ENCODE data around the gene OTOGL.

The OTOGL gene

GRCh38 chr12:80213871-80214270 is 114.5 kb downstream of the OTOGL start:
- H3K4me3 ChIP-seq (ENCODE audit: low read depth, low read length): no peak overlapping the region
- no peak overlapping the region for H3K27ac ChIP-seq (ENCODE audit: extremely low read depth, low read depth, low read length)
- POLR2A ChIA-PET: no interaction called here
- H3K36me3 ChIP-seq (ENCODE audit: control insufficient read depth in 2 of 2, insufficient read depth in 1 of 2, low read length in 2 of 2): no peaks in the 10 kb centered on the region
- CTCF ChIA-PET: interaction anchor here (0.6 kb wide), 1 partner anchor 11 kb away, joined by 5 read pairs; no protein-coding TSS in a partner anchor
- 0 out of 2 replicates have a peak, but pooled peaks cover 2% of the 10 kb centered on the region for H3K4me1 ChIP-seq (ENCODE audit: control insufficient read depth, insufficient read depth, low read length)
- no peaks in the 10 kb centered on the region for H3K9me3 ChIP-seq (ENCODE audit: control insufficient read depth, insufficient read depth, low read depth, low read length)
- TF ChIP-seq ZNF26 (tag by site-specific recombination; IDR thresholded peaks at IDR 0.05) (no peak), SCRT2 (tag by site-specific recombination; IDR thresholded peaks at IDR 0.05) (no peak), ZNF433 (tag by site-specific recombination; IDR thresholded peaks at IDR 0.05; ENCODE audit: low read depth) (no peak), ZNF510 (tag by site-specific recombination; IDR thresholded peaks at IDR 0.05; ENCODE audit: insufficient replicate concordance) (no peak), YY1 (tag by site-specific recombination; IDR thresholded peaks at IDR 0.05) (no peak), SP7 (tag by site-specific recombination; IDR thresholded peaks at IDR 0.05) (no peak), ZNF571 (tag by site-specific recombination; IDR thresholded peaks at IDR 0.05) (no peak), ZNF138 (tag by site-specific recombination; IDR thresholded peaks at IDR 0.05; ENCODE audit: borderline replicate concordance) (no peak), HOXA7 (CRISPR knock-in tag; IDR thresholded peaks at IDR 0.05; ENCODE audit: borderline replicate concordance) (no peak), ZNF341 (tag by site-specific recombination; IDR thresholded peaks at IDR 0.05; ENCODE audit: low read depth) (no peak), ZBTB8A (tag by site-specific recombination; IDR thresholded peaks at IDR 0.05) (no peak), PRDM1 (tag by site-specific recombination; IDR thresholded peaks at IDR 0.05) (no peak), ZNF701 (tag by site-specific recombination; IDR thresholded peaks at IDR 0.05) (no peak), GLIS1 (tag by site-specific recombination; IDR thresholded peaks at IDR 0.05) (no peak), KLF1 (tag by site-specific recombination; IDR thresholded peaks at IDR 0.05) (no peak), ZNF837 (tag by site-specific recombination; IDR thresholded peaks at IDR 0.05) (no peak), ZNF398 (tag by site-specific recombination; IDR thresholded peaks at IDR 0.05) (no peak), OVOL3 (tag by site-specific recombination; IDR thresholded peaks at IDR 0.05) (no peak)

- TF ChIP-seq ZNF391 (tag by site-specific recombination; IDR thresholded peaks at IDR 0.05; ENCODE audit: borderline replicate concordance, low read depth) (no peak), ZSCAN16 (tag by site-specific recombination; IDR thresholded peaks at IDR 0.05) (no peak), ZNF660 (tag by site-specific recombination; IDR thresholded peaks at IDR 0.05) (no peak), ZNF214 (tag by site-specific recombination; IDR thresholded peaks at IDR 0.05; ENCODE audit: borderline replicate concordance) (no peak), ZBTB1 (tag by site-specific recombination; IDR thresholded peaks at IDR 0.05) (no peak), ZNF843 (tag by site-specific recombination; IDR thresholded peaks at IDR 0.05) (no peak), ZNF548 (tag by site-specific recombination; IDR thresholded peaks at IDR 0.05) (no peak), ZNF654 (tag by site-specific recombination; IDR thresholded peaks at IDR 0.05; ENCODE audit: low read depth) (no peak), GLI4 (tag by site-specific recombination; IDR thresholded peaks at IDR 0.05) (no peak), ZNF513 (tag by site-specific recombination; IDR thresholded peaks at IDR 0.05) (no peak), ZNF112 (tag by site-specific recombination; IDR thresholded peaks at IDR 0.05) (no peak)
- TF ChIP-seq, protein P1, sequence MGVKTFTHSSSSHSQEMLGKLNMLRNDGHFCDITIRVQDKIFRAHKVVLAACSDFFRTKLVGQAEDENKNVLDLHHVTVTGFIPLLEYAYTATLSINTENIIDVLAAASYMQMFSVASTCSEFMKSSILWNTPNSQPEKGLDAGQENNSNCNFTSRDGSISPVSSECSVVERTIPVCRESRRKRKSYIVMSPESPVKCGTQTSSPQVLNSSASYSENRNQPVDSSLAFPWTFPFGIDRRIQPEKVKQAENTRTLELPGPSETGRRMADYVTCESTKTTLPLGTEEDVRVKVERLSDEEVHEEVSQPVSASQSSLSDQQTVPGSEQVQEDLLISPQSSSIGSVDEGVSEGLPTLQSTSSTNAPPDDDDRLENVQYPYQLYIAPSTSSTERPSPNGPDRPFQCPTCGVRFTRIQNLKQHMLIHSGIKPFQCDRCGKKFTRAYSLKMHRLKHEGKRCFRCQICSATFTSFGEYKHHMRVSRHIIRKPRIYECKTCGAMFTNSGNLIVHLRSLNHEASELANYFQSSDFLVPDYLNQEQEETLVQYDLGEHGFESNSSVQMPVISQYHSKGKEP (tag by site-specific recombination; IDR thresholded peaks at IDR 0.05): no peak
- H3K27ac ChIP-seq (ENCODE audit: extremely low read depth, low read depth, low read length): no peak overlapping the region
- H3K4me1 ChIP-seq (ENCODE audit: control insufficient read depth, insufficient read depth, low read length): no peaks in the 10 kb centered on the region
- CTCF ChIA-PET: interaction anchor here (2.2 kb wide), 1 partner anchor 22 kb away, joined by 6 read pairs; no protein-coding TSS in a partner anchor
- no peaks in the 10 kb centered on the region for H3K36me3 ChIP-seq (ENCODE audit: control insufficient read depth in 2 of 2, insufficient read depth in 1 of 2, low read length in 2 of 2)
- POLR2A ChIA-PET: no interaction called here
- H3K4me3 ChIP-seq (ENCODE audit: low read depth, low read length): no peak overlapping the region
- no peaks in the 10 kb centered on the region for H3K9me3 ChIP-seq (ENCODE audit: control insufficient read depth, insufficient read depth, low read depth, low read length)
Observed at GRCh38 chr12:80217011-80217535, 117.7 kb downstream of the OTOGL start.
